Inflammatory macrophage (primary cell): ENCODE measurements around the gene RFT1.
"Not testable (repeated sequence)": the region's sequence is repeated elsewhere in the genome, so short reads cannot be mapped to it uniquely, and the experiment has no call there.

Source experiments
- DNase-seq, 2 donors: peaks; one replicate each; pipeline ENCODE4 v3.0.0-alpha.2; 2020 to 2022

Gene RFT1

GRCh38 chr3:53163444-53164387, 33.5 kb upstream of the RFT1 start:
- DNase-seq = no peak

DNA sequence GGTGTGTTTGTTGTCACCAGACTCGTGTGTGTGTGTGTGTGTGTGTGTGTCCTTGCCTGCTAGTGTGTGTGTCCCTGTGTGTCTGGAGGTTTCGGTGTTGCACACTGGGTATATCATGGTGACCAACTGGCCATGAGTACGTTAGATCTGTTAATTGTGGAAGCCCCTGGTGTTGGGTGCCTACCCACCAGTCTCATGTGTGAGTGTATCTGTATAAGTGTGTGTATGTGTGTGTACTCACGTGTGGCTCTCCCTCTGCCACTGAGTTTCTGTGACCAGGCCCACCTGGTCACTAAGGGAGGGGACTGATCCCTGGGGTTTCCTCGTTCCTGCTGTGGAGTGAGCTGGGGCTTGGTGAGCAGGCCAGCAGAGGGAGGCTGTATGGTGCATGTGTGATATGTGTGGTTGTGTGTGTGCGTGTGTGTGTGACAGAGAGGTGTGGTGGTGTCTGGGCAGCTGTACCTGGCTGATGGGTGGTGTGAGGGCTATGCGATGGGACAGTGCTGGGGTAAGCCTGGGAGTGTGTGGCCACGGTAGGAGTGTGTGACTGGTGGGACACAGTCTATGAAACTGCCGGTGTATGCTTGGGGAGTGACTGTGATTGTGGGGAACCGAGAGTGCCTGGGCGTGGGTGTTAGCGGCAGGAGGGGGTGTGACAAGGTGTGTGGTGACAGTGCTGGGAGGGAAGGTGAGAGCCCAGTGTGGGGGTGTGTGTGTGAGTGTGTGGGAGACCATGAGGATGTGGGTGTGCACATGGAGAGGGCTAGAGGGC, 32.6 kb upstream of the RFT1 start:
- DNase-seq = peak in 1 of 2 donors; percentile 16

DNA sequence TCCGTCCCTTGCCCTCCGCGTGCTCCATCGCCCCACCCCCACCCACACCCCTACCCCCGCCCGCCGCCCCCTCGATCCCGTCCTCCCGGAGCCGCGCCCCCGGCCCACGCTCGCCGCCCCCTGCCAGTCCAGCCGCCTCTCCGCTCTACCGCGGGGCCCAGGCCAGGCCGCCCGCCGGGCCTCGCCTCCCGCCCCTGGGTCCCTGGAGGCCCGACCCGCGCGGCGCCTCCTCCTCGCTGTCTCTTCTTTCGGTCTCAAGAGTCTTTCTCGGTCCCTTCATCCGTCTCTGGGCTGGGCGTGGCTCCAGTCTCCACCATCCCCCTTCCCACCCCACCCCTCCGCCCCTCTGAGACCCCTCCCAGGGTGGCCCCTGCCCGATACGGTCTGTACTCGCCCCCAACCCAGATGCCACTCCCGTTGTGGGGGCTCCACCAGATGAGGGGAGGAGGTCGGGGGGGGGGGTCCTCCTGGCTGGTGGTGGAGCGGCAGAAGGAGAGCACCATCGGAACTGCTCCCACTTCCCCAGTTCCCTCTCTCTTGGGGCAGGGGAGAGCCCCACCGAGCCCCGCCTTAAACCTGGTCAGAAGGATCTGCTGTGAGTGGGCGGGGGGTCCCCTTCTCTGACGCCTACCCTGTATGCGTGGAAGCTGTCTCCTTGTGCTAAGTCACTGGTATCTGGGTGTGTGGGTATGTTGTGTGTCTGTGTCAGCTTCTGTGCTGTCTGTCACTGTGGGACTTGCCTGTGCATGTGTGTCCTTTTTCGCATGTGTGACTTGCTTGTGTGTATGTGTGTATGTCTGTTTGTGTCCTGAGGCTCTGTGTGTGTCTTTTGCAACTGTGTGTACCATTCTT, 31.8 kb upstream of the RFT1 start:
- peak; percentile 58 to 88 for DNase-seq

GRCh38 chr3:53161450-53161819, 31.2 kb upstream of the RFT1 start:
- peak; percentile 54 to 66 for DNase-seq

GRCh38 chr3:53160660-53161449, 30.6 kb upstream of the RFT1 start, which contains the start of gene PRKCD:
Gene PRKCD, plus strand, starts transcription at chr3:53161209. Its CDS starts 17,214 bp downstream, at chr3:53178423.
- peak; percentile 74 to 87 for DNase-seq

DNA sequence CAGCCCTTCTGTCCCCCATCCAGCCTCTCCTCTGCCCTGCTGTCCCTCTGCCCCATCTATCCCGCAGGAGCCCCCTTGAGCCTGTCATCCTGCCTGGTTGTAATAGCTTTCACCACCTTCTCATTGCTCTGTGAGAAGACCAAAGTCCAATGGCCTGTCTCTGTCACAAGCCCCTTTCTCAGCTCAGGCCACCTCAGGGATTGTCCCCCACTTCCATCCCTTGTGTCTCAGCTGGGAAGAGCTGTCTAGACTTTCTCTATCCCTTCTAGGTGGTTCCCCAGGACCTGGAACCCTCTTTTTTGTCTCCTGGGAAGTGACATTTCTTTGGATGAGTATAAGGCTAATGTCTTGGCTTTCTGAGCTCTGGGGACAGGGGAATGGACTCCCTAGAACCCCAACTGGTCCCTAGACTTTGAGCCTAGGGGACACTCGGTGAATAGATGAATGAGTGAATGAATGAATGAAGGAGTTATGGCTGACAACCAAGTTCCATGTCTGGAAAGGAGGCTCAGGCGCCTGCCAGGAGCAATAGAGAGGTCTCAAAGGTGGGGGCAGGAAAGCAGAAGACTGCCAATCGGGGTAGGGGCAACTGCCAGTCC, 29.9 kb upstream of the RFT1 start:
- DNase-seq = no peak

GRCh38 chr3:53159156-53160060, 29.2 kb upstream of the RFT1 start:
- DNase-seq = no peak

- peak; percentile 54 to 60 for DNase-seq
Measured at GRCh38 chr3:53158765-53159155, 28.5 kb upstream of the RFT1 start.

GRCh38 chr3:53157974-53158580, 27.8 kb upstream of the RFT1 start:
- DNase-seq = no peak

- DNase-seq = no peak
Measured at GRCh38 chr3:53156368-53156834, 26.2 kb upstream of the RFT1 start.

GRCh38 chr3:53155760-53156159, 25.5 kb upstream of the RFT1 start:
- DNase-seq = no peak

DNA sequence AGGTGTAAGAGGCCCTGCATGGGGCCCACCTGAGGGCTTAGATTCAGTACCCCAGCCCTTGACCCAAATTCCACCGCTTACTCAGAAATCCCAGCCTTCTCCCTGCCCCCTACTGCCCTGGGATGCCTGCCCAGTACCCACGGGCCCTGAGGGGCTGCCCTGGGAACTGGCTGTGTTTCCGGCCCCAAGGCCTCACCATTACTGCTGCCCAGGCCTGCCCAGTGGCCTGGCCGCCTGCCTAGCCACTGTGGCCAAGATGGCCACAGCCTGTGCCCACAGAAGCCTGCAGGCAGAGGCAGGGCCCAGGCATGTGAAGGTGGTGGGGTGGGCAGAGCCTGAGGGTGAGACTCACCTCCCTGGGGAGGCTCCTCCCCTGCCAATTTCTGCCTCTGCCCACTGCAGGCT, 24.6 kb upstream of the RFT1 start:
- DNase-seq = no peak

DNA sequence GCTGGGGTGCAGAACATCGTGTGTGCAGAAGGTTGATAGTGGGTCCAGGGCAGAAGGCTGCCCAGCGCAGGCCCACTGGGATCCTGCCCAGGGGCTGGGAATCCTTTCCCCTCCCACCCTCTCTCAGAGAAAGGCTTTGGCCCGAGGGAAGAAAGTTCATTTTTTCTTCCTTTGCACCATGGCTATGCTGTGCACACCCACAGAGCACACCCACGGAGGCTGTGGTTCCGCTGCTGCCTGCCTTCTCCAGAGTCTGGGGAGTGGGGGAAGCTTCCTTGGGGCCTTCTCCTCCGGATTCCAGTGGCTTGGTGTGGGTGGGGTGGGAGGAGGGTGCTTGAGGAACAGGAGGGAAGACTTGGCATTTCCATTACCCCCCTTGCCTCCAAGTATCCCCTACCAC, 23.7 kb upstream of the RFT1 start:
- DNase-seq = peak; percentile 46 to 84

DNA sequence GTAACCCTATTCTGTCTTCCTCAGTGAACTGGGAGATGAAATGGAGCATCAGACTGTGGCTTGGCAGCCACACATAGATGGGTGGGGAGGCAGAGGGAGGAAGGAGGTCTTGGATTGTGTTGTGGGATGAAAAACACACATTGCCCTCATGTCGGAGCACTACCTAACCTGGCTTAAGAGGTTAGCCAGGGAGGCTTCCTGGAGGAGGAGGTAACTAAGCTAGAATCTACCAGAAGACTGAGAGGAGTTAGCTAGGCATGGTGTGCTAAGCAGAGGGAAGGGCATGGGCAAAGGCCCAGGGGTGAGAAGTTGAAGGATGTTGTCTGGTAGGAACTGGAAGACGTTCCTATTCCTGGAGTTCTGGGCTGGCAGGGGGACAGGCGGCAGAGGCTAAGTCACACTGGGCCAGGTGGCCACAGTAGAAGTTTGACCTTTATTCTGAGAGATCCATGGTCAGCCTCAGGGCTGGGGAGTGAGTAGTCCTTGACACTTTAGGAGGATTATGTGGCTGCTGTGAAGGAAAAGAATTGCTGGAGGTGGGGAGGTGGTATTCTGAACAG, 23.1 kb upstream of the RFT1 start:
- no peak for DNase-seq

DNA sequence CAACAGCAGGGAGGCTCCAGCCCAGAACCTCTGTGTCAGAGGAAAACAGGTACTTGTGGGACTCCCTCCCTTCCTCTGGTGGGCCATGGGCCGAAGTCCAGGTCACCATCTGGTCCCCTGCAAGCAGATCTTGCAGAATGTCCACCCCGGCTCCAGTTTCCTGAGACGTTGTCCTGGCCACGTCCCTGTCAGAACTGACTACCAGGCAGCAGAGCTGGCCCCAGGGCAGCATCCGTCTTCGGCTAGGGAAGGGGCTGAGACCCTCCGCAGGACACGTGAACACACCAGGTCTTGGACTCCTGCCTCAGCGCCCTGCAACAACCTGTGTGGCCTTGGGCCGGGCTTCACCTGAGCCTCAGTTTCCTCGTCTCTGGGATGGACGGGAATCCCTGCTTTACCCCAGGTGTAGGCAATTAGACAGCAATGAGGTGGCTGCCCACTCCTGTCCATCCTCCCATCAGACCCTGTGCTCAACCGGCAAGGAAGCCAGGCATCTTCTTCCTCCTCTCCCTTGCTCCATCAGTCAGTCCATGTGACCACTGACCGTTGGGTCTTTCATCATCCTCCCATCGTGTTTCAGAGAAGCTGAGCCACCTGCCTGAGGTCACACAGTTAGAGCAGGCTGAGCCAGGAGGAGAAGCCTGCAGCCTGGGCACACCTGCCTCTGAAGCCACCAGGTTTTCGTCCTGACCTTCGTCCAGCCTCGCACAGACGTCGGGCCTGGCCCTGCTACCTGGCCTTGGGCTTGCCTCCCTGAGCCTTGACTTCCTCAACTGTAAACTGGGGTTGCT, 21.8 kb upstream of the RFT1 start:
- peak; percentile 53 to 54 for DNase-seq

GRCh38 chr3:53151465-53151864, 21.2 kb upstream of the RFT1 start:
- DNase-seq = no peak

GRCh38 chr3:53151086-53151438, 20.8 kb upstream of the RFT1 start:
- DNase-seq = not testable (repeated sequence)

- DNase-seq = peak; percentile 61 to 77
Measured at GRCh38 chr3:53150247-53151085, 20.2 kb upstream of the RFT1 start.
